Measurements from ENCODE around the gene ABI1. TPM values are rescaled to one million over a fixed set of nuclear protein-coding genes. Genes with fewer than 3 reads are reported as not detected.

Gene ABI1
- total and polyA plus RNA-seq, 2 of the 4 experiments (the other 2 are of a cell fraction) = 49.6 to 71.3 TPM

DNA sequence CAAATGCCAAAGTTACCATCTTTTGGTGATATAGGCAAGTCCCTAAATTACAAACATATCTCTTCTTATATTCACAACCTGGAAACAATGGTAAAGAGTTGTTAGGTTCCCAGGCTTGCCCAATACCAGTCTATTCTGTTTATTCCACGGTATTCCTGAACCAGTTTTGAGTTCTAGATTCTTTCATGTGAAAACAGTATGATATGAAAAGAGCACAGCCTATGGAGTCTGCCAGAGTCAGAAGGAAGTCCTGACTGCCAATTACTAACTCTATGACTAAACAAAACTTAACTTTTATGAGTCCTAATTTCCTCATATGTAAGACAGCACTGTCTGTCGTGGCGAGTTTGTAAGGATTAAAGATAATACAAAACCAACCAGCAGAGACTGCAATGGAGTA lies 5.6 kb downstream of the ABI1 start:
- no peaks in the 10 kb centered on the region for H3K9me3 ChIP-seq (ENCODE audit: control insufficient read depth, insufficient read depth, low read length)
- H3K56ac ChIP-seq (ENCODE audit: extremely low read depth, insufficient read depth, low read length) = no peak overlapping the region
- ChIA-PET CTCF (interaction anchor here (1.0 kb wide), 1 partner anchor 130 kb away, joined by 3 read pairs; no protein-coding TSS in a partner anchor), POLR2A (ENCODE audit: unreplicated experiment) (no interaction called here)
- H3K36me3 ChIP-seq (ENCODE audit: control insufficient read depth, insufficient read depth, low read length) = no peaks in the 10 kb centered on the region
- no peak overlapping the region for H3K23ac ChIP-seq (ENCODE audit: low read depth, low read length)
- WGBS, 2 experiments (ENCODE audit: extremely low coverage in 2 of 2, insufficient read length in 1 of 2) = no CpG with 5 or more reads among the region's 3 CpGs
- no peak overlapping the region for H2AFZ ChIP-seq (replicated peaks; ENCODE audit: low read length, poor library complexity)
- 0 out of 2 replicates have a peak, but pooled peaks cover 2% of the 10 kb centered on the region for H3K4me1 ChIP-seq (ENCODE audit: control insufficient read depth, insufficient read depth, low read length)
- H2AK9ac ChIP-seq (replicated peaks; ENCODE audit: low read depth, low read length, poor library complexity) = no peak overlapping the region
- no peak for TF ChIP-seq SMC3 (IDR thresholded peaks at IDR 0.05; ENCODE audit: low read depth, low read length)
- no peak for TF ChIP-seq RAD21 (IDR thresholded peaks at IDR 0.05; ENCODE audit: low read length)
- TF ChIP-seq CHD1 (IDR thresholded peaks at IDR 0.05; ENCODE audit: low read depth, low read length) = no peak
- TF ChIP-seq BHLHE40 (IDR thresholded peaks at IDR 0.05; ENCODE audit: low read depth, low read length) = no peak
- TF ChIP-seq NFE2L2 (IDR thresholded peaks at IDR 0.05; ENCODE audit: low read depth, low read length) = no peak
- no peak for TF ChIP-seq RCOR1 (IDR thresholded peaks at IDR 0.05; ENCODE audit: insufficient replicate concordance, low read length)
- no peak for TF ChIP-seq CEBPB (IDR thresholded peaks at IDR 0.05; ENCODE audit: low read depth, low read length)
- TF ChIP-seq, protein P1, sequence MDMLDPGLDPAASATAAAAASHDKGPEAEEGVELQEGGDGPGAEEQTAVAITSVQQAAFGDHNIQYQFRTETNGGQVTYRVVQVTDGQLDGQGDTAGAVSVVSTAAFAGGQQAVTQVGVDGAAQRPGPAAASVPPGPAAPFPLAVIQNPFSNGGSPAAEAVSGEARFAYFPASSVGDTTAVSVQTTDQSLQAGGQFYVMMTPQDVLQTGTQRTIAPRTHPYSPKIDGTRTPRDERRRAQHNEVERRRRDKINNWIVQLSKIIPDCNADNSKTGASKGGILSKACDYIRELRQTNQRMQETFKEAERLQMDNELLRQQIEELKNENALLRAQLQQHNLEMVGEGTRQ (IDR thresholded peaks at IDR 0.05; ENCODE audit: low read depth, low read length) = no peak
- TF ChIP-seq POLR2A (IDR thresholded peaks at IDR 0.05; ENCODE audit: low read depth, low read length) = no peak
- H3K14ac ChIP-seq (replicated peaks; ENCODE audit: low read depth, low read length) = 0 out of 2 replicates have a peak overlapping the region, but pooled peaks have one; percentile 41
- H3K18ac ChIP-seq (ENCODE audit: low read depth, low read length) = no peak overlapping the region
- H3K4ac ChIP-seq (ENCODE audit: low read depth, low read length) = no peak overlapping the region
- BruUV-seq (replicated peaks) = no TSS peak
- H2BK120ac ChIP-seq (ENCODE audit: low read depth, low read length) = no peak overlapping the region
- no peaks in the 10 kb centered on the region for H3K27me3 ChIP-seq (ENCODE audit: control insufficient read depth, insufficient read depth, low read length)
- dilution Hi-C loops (cut with HindIII; ENCODE audit: low sequenced_read_pairs, unreplicated experiment) (no loop called here), intact Hi-C loops (cut with micrococcal nuclease) (loop anchor here (2.0 to 5.0 kb wide), 2 partner anchors 18 to 88 kb away; no protein-coding TSS in a partner anchor), in situ Hi-C loops (cut with MboI; ENCODE audit: low sequenced_read_pairs) (no loop called here)
- no peak overlapping the region for H2AK5ac ChIP-seq (ENCODE audit: low read depth, low read length)
- H4K5ac ChIP-seq (ENCODE audit: low read depth, low read length) = no peak overlapping the region
- no peak overlapping the region for H4K91ac ChIP-seq (ENCODE audit: insufficient read depth, low read depth, low read length)
- no peak overlapping the region for H2BK20ac ChIP-seq (ENCODE audit: low read depth, low read length)
- H2BK5ac ChIP-seq (ENCODE audit: low read depth, low read length, poor library complexity, severe bottlenecking) = no peak overlapping the region
- no peak overlapping the region for H3K4me3 ChIP-seq (ENCODE audit: insufficient read depth, low read depth, low read length)
- no peak overlapping the region; the same call in 1 of the 2 replicates for H3K4me2 ChIP-seq (ENCODE audit: low read depth, low read length)
- H3K9me1 ChIP-seq (ENCODE audit: insufficient read depth, low read length) = peaks cover 8% of the 10 kb centered on the region; the same call in 1 of the 2 replicates
- no peak overlapping the region for H3K27ac ChIP-seq (ENCODE audit: insufficient read depth, low read length)
- H4K20me1 ChIP-seq (ENCODE audit: insufficient read depth, low read length) = peaks cover 58% of the 10 kb centered on the region
- no peak overlapping the region for H4K8ac ChIP-seq (ENCODE audit: low read depth in 2 of 2, low read length in 2 of 2)
- peak; percentile 30; the same call in 1 of the 2 replicates for ATAC-seq (ENCODE audit: low read depth)
- peaks cover 9 to 42% of the 10 kb centered on the region in 2 experiments; a peak in 3 of 4 replicates for H3K79me1 ChIP-seq (ENCODE audit: low read depth in 1 of 2, low read length in 2 of 2)
- DNase-seq = peak; percentile 50
- H2BK15ac ChIP-seq (ENCODE audit: low read depth, low read length) = no peak overlapping the region
- no peak overlapping the region for H3K9ac ChIP-seq (ENCODE audit: low read depth, low read length)
